Right ventricle myocardium superior (tissue), 1 donor: ENCODE results near the gene PRKCZ. TPM values are rescaled to one million over a fixed set of nuclear protein-coding genes. Genes with fewer than 3 reads are reported as not detected.

Experiments
- ATAC-seq: fragments of 200-7000 bp; cut with Tn5 transposase; one replicate; pipeline ENCODE4 v1.9.1; 2020; ENCODE audit warnings: mild to moderate bottlenecking; ENCODE audit not compliant: poor library complexity
- DNase-seq: peaks from one replicate; pipeline ENCODE4 v3.0.0-alpha.2; 2020
- intact Hi-C: fragments of 100-400 bp; cut with DNase I; formaldehyde crosslinking; loops from one replicate; pipeline ENCODE4 v1.11.2; 2022
- total RNA-seq: library from RNA; stranded (reverse); fragmentation: NEBNext Ultra II Directional; extraction: Animal tissue kit (Norgen Biotek cat#: 25700); gene quantifications from one replicate; pipeline ENCODE4 v1.2.1, GENCODE V29; 2021
- donor health status: DM: no; HTN: yes; CAD: no; lungs with severe emphysema.

PRKCZ gene
- total RNA-seq, 1 donor from 2014 or later = 13.5 TPM

DNA sequence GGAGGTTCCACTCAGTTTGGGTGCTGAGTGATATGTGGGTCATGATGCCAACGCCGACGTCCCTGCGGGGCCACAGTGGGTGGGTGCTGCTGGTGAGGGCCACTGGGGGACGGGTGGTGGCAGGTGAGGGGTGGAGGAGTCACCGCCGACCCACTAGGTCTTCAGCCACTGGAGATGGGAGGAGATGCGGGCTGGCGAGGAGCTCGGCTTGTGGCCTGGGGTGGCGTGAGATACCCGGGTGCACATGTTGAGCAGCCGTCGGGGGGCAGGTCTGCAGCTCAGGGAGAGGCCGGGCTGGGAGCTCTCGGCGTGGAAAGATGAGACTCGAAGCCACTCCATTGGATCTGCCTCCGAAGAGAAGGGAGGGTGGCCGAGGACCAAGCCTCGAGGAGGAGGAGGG is 103.8 kb downstream of the PRKCZ start:
- DNase-seq (no peak), ATAC-seq (no peak)
- intact Hi-C loops = no loop called here

DNA sequence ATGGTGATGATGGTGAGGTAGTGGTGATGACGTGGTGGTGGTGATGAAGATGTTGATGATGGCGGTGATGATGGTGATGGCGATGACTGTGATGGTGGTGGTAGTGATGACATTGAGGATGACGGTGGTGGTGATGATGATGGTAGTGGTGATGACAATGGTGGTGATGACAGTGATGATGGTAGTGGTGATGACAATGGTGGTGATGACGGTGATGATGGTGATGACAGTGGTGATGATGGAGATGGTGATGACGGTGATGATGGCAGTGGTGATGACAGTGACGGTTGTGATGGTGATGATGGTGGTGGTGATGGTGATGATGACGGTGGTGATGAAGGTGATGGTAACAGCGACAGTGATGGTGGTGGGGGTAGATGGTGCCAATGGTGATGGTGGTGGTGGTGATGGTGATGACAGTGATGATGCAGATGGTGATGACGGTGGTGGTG is 105.0 kb downstream of the PRKCZ start:
- intact Hi-C loops = no loop called here
- DNase-seq (no peak), ATAC-seq (no peak)

DNA sequence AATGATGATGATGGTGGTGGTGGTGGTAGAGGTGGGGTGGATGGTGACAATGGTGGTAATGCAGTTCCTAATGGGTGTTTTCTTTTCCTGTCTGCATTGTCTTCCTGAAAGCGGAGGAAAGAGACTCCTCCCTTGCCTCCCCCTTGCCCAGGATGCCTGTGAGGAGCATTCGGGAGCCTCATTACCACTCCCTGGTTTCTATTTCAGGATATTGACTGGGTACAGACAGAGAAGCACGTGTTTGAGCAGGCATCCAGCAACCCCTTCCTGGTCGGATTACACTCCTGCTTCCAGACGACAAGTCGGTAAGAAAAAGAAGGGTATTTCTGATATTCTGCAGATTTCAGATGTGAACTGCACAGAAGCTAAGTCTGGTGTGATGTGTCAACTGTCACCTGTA is 105.6 kb downstream of the PRKCZ start:
- DNase-seq = no peak
- no peak for ATAC-seq
- intact Hi-C loops = no loop called here

DNA sequence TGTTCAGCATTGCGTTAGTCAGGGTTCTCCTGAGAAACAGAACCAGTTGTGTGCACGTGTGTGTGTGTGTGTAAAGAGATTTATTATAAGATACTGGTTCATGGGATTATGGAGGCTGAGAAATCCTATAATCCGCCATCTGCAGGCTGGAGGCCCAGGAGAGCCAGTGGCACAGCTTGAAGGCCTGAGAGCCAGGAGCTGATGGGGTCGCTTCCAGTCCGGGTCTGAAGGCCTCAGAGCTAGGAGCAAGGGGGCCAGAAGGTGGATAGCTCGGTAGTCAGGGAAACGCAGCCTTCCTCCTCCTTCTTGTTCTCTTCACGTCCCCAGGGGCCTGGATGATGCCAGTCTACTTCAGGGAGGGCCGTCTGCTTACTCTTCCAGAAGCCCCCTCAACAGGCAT is 106.7 kb downstream of the PRKCZ start:
- intact Hi-C loops = no loop called here
- no peak for DNase-seq
- no peak for ATAC-seq

DNA sequence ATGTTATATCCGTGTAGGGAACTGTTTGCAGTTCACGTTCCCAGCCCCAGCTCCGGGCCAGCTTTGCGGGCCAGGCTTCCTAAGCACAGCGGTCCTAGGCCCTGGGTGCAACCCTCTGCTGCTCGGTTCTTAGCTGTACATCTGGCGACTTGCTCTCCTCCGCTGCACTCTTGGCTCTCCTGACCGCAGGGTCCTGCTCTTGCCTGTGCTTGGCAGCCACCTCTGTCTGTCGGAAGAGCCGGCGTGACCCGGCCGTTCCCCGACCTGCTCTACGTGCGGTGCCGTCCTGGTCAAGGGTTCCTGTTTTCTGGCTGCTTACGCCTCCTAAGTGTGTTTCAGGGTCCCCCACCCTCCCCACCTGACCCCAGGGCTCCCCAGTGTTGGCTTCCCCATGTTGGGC is 107.6 kb downstream of the PRKCZ start:
- intact Hi-C loops = no loop called here
- ATAC-seq (no peak), DNase-seq (no peak)

DNA sequence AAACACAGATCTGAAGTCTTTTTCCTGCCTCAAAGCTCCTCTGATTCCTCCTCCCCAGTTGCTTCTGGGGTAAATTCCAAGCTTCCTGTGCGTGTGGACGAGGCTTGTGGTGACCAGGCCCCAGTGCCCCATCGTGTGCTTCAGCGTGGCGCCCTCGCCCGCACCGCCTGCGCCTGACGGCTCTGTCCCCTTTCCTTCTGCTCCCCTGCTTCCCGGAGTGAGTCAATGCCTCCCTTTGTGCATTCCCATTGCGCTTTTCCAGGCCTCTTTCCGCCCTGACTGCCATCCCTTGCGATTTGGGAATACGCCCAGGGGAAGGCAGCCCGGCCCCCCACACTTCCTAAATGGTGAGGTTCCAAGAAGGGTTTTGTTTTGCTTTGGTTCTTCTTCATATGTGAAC is 108.1 kb downstream of the PRKCZ start:
- ATAC-seq (no peak), DNase-seq (no peak)
- intact Hi-C loops = no loop called here

DNA sequence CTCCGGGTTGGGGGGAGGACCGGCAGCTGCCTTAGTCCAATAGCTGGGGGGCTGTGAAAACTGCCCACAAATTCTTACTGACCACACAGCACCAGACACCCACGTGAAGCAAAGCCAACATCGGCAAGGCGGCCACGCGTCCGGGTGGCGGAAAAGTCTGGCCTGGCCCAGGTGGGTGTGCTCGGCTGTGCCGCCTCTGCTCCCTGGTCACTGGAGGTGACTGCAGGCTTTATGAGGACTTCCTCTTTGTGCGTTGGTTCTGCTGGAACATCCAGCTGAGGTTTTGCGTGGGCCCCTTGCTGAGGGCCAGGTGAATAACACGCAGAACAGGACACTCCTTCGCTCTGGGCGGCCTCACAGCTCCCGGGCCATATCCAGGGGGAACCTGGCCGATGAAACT is 108.9 kb downstream of the PRKCZ start:
- no peak for DNase-seq
- intact Hi-C loops = no loop called here
- no peak for ATAC-seq

DNA sequence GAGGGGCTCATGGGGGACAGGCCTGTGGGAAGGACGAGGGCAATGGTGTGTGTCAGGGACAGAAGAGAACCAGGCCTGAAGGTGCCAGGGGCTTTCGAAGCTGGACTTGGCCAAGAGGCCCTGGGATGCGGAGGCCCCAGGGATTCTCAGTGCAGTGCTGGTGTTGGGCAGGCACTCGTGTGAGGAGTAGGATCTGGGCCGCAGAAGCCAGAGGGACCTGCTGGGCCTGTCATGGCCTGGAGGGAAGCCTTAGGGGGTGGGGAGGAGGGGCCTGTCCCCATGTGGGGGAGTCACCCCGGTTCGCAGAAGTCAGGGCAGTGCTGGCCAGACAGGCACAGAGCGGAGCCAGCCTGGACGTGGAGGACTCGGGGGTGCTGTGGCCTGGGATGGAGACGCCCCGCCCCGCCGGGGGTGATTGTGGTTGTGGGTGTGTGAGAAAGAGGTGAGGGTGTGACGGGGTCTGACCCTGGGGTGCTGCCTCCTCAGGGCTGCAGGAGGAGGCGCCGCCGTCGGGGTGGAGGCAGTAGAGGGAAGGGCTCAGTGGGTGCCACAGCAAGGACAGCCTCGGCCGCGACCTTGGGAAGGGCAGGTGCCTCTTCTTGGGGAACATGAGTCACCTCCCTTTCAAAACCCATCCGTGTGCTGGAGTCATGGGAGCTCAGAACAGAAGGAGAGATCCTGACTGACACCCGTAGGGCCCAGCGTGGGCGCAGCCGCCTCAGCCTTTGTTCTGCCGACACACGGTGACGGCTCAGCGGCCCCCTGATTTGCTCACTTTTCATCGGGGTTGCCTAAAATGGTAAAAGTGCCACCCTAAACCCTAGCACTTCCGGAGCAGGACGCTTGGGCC is 110.5 kb downstream of the PRKCZ start:
- ATAC-seq (no peak), DNase-seq (no peak)
- intact Hi-C loops = no loop called here

DNA sequence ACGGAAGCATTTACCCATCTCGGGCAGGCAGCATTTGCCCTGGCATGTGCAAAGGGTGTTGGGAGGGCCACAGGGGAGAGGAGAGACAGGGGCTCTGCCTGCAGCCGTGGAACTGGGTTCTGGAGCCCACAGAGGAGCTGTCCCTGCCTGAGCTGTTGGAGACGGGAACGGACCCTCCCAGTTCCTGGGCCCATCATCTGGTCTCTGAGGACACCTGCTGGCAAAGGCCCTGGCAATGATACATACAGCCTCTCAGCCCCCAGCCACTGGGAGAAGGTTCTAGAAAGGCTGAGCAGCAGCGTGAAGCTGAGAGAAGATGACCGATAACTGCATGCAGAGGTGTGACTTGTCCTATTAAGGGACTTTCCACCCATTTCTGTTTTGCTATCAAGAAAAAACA is 113.0 kb downstream of the PRKCZ start:
- ATAC-seq (no peak), DNase-seq (no peak)
- intact Hi-C loops = no loop called here

DNA sequence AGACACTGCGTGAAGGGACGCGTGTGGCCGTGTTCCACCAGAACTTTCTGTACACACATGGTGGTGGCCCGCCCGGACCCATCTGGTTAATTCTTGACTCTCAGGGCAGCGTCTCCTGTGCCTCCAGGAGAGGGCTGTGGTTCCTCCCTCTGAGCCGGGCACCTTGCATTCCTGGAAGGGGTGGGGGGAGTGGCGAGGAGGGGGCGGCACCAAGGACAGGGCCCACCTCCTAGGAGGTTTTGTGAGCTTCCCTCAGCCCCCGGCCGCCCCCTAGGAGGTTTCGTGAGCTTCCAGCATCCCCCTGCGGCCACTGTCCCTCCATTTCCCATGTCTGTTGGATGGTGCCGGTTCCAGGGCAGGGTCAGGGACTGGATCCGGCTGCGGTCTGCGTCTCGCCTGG is 115.4 kb downstream of the PRKCZ start:
- intact Hi-C loops = no loop called here
- ATAC-seq (no peak), DNase-seq (no peak)

DNA sequence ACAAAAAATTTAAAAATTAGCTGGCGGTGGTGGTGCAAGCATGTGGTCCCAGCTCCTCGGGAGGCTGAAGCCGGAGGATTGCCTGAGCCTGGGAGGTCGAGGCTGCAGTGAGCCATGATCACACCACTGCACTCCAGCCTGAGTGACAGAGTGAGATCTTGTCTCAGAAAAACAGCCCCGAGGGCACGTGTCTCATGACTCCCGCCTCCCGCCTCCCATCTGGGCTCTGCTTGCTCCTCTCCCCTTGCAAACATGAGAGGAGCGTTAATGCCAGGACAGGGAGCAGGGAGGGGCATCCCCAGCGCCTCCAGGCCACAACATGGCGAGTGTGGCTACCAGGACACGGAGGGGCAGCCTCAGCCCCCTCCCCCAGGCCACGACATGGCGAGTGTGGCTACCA is 116.0 kb downstream of the PRKCZ start:
- ATAC-seq (no peak), DNase-seq (no peak)
- intact Hi-C loops = no loop called here

DNA sequence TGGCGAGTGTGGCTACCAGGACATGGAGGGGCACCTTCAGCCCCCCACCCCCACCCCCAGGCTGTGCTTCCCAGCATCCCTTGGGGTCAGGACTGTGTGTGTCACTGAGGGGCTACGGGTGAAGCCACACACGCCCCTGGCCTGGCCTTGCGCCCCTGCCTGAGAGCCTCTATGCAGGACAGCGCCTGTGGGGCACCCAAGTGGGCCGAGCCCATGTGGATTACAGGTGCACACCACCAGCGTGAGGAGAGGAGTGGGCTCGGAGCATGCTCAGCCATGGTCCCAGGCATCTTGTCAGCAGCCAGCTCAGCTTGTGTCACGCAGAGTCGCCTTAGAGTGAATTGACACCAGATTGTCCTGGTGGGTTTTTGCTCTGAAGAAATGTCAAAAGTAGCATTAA is 116.5 kb downstream of the PRKCZ start:
- intact Hi-C loops = no loop called here
- DNase-seq = no peak
- no peak for ATAC-seq

DNA sequence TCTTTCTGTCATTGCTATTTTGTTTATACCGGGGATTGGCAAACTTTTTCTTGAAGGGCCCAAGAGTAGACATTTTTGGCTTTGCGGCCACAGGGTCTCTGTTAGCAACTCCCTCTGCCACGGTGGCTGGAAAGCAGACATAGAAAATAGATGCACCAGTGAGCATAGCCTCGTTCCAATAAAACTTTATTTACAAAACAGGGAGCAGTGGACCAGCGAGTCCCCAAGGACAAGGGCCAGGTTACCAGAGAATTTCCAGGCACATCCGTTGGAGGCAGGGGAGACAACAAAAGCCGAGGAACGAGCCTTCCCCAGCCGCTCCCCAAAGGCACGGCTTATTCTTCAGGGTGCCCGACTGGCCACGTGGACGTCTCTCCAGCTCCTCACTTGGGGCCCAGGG is 117.9 kb downstream of the PRKCZ start:
- ATAC-seq = no peak
- DNase-seq = no peak
- intact Hi-C loops = no loop called here

DNA sequence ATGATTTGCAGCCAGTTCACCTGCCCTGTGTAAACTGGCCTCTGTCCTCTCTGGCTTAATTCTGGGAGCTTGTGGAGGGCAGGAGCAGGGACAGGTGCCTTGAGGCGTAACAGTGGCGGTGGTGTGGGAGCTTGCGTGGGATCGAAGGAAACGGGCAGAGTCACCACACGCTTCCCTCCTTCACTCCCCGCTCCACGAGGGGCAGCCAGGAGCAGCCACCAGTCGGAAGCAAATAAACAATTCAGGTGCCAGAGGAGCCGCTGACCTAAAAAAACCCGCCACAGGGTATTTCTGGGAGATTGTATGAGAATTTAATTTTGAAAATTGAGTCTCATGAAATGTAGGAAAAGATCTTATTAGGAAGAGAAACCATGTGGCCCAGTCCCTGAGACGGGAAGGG is 118.3 kb downstream of the PRKCZ start:
- no peak for ATAC-seq
- intact Hi-C loops = no loop called here
- DNase-seq = no peak

DNA sequence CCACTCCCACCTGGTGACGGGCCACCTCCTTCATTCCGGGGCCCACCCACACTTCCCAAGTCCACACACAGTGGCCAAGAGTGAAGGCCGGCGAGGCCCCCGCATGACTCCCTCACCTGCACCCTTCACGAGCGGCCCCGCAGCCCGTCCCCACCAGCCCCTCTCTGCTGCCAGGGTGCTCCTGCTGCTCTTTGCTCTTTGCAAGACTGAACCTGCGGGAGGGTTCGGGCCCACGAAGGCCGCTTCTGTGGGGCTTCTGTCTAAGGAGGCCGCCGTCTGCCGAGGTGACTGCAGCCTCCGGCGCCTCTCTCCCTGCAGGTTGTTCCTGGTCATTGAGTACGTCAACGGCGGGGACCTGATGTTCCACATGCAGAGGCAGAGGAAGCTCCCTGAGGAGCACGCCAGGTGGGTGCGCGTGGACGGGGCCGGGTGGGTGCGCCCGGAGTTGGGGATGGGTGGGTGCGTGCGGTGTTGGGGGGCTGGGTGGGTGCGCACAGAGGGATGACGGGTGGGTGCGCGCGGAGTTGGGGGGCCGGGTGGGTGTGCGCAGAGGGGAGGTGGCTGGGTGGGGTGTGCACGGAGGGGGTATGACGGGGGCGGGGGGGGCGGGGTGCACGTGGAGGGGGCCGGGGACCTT is 119.1 kb downstream of the PRKCZ start:
- no peak for ATAC-seq
- DNase-seq = no peak
- intact Hi-C loops = no loop called here

DNA sequence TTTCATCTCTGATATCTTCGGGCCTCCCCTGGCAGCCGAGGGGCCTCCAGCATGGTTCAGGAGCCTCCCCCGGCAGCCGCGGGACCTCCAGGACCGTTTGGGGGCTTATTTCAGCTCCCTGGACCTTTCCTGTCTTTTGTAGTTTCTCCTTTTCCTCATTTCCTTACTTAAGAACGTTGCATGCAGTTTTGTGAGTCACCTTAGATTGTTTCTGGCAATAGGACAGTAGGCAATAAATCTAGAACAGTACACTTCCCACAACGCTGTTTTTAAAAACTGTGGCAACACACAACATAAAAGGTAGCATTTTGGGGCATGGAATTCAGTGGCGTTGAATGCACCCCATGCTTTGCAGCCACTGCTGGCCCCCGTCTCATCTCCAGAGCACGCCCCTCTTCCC is 120.0 kb downstream of the PRKCZ start:
- intact Hi-C loops = no loop called here
- no peak for DNase-seq
- no peak for ATAC-seq

DNA sequence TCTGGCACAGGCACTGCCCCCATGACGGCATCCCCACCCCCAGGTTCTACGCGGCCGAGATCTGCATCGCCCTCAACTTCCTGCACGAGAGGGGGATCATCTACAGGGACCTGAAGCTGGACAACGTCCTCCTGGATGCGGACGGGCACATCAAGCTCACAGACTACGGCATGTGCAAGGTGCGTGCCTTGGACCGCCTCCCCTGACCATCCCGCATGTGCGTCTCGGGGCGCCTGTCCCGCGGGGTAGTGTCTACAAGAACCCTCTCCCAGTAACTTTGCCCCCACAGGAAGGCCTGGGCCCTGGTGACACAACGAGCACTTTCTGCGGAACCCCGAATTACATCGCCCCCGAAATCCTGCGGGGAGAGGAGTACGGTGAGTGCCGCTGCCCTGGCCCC is 121.8 kb downstream of the PRKCZ start:
- no peak for DNase-seq
- intact Hi-C loops = no loop called here
- ATAC-seq = no peak

DNA sequence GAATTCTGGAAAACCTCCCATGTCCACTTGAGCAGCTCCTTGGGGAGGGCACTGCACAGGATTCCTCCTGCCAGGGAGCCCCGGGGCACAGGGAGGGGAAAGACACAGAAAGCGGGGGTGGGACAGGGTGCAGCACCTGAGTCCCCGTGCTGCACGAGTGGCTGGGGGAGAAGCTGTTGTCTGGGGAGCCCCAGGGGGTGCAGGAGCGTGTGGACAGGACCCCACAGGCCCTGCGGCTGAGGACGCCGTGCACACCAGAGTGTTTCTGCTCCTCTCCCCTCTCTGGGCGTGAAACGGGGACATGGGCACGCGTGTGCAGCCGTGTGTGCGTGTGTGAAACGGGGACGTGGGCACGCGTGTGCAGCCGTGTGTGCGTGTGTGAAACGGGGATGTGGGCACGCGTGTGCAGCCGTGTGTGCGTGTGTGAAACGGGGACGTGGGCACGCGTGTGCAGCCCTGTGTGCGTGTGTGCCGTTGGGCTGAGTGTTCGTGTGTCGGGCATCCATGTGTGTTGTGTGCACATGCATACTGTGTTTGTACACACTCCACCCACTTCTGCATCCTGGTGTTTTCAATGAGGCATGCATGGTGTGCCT is 122.4 kb downstream of the PRKCZ start:
- DNase-seq (no peak), ATAC-seq (no peak)
- intact Hi-C loops = no loop called here

DNA sequence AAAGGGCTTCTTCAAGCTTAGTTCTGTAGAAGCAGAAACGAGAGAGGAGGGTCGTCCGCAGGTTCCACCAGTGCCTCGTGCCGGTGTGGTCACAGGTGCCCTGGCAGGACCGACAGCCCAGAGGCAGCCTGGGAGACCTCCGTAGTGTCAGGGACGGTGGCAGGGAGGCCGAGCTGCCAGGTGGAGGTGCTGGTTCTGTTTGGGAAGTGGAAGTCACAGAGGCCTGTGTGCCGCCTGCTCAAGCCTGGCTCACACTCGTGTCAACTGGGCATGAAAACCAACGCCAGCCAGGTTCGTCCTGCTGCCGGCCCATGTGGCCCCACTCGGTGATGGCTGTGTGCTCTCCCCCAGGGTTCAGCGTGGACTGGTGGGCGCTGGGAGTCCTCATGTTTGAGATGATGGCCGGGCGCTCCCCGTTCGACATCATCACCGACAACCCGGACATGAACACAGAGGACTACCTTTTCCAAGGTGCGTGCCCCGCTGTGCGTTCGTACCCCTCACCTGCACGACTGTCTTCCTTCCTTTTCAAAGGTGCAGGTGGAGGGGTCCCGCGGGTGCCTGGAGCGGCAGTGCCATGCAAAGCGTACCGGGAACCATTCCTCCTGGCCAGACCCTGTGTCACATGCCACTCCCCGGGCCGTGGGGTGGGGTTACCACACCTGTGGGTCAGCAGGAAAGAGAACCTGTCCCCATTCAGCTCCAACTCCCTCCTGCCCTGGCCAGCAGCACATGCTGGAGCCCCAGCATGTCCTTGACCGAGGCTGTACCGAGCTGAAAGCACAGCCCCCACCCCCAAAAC is 123.5 kb downstream of the PRKCZ start:
- ATAC-seq = no peak
- no peak for DNase-seq
- intact Hi-C loops = no loop called here
